ENCODE results near the gene ATP8A1. TPM values are rescaled to one million over a fixed set of nuclear protein-coding genes. Genes with fewer than 3 reads are reported as not detected.

Gene ATP8A1
- polyA plus RNA-seq, 1 donor from 2014 or later, result 45.8 TPM

GRCh38 chr4:42617030-42617429 is 39.9 kb downstream of the ATP8A1 start:
- TF ChIP-seq POLR2AphosphoS5 (IDR thresholded peaks at IDR 0.05), result no peak
- TF ChIP-seq SMC3 (conservative IDR thresholded peaks at IDR 0.05; ENCODE audit: poor library complexity), result no peak
- no peak for TF ChIP-seq CTCF (IDR thresholded peaks at IDR 0.05; ENCODE audit: poor library complexity, severe bottlenecking)
- TF ChIP-seq EP300 (conservative IDR thresholded peaks at IDR 0.05; ENCODE audit: poor library complexity, severe bottlenecking), result no peak
- TF ChIP-seq RAD21 (conservative IDR thresholded peaks at IDR 0.05), result no peak
- TF ChIP-seq EZH2 (IDR thresholded peaks at IDR 0.05; ENCODE audit: borderline replicate concordance, insufficient read depth, low read length, poor library complexity, severe bottlenecking), result no peak
- H2AFZ ChIP-seq (ENCODE audit: low read depth, low read length), result no peak overlapping the region
- no peaks in the 10 kb centered on the region for H3K9me2 ChIP-seq (ENCODE audit: insufficient read depth, low read length)
- H3K9me3 ChIP-seq (ENCODE audit: low read length), result no peaks in the 10 kb centered on the region
- H3K9ac ChIP-seq (ENCODE audit: low read length), result no peak overlapping the region
- no peaks in the 10 kb centered on the region for H3K36me3 ChIP-seq (ENCODE audit: insufficient read depth, low read length)
- no peak overlapping the region for H3K4me3 ChIP-seq (ENCODE audit: low read length)
- no peak overlapping the region for H3K27ac ChIP-seq (ENCODE audit: low read length)
- no peaks in the 10 kb centered on the region for H3K27me3 ChIP-seq (ENCODE audit: insufficient read depth, low read depth, low read length)
- no peaks in the 10 kb centered on the region for H4K20me1 ChIP-seq (ENCODE audit: insufficient read depth)
- H3K79me2 ChIP-seq (replicated peaks; ENCODE audit: insufficient read depth, low read length), result no peaks in the 10 kb centered on the region
- H3F3A ChIP-seq (ENCODE audit: insufficient read depth, low read length, poor library complexity, severe bottlenecking), result no peaks in the 10 kb centered on the region
- H3K4me2 ChIP-seq (ENCODE audit: low read length), result no peak overlapping the region

DNA sequence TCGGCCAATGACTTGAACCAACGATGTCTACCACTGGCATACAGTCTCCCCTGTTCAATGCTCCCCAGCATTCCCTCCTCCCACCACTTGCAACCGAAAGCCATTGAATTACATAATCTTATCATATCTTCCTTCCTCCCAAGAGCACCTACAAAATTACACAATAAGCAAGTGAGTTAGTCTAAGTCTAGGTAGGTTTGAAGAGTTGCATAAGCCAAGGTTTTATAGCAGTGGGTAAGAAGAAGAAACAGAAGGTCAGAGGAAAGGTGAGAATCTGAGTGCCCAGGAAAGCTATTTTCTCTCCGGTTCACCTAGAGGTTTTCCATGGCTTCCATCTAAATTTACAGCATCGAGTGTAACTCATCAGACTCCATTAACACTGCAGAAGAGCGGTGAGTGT is 40.3 kb downstream of the ATP8A1 start:
- no peak overlapping the region for H3K9ac ChIP-seq (ENCODE audit: low read length)
- no peaks in the 10 kb centered on the region for H3K79me2 ChIP-seq (replicated peaks; ENCODE audit: insufficient read depth, low read length)
- no peaks in the 10 kb centered on the region for H3F3A ChIP-seq (ENCODE audit: insufficient read depth, low read length, poor library complexity, severe bottlenecking)
- TF ChIP-seq CTCF (IDR thresholded peaks at IDR 0.05; ENCODE audit: poor library complexity, severe bottlenecking), result no peak
- TF ChIP-seq EZH2 (IDR thresholded peaks at IDR 0.05; ENCODE audit: borderline replicate concordance, insufficient read depth, low read length, poor library complexity, severe bottlenecking), result no peak
- TF ChIP-seq RAD21 (conservative IDR thresholded peaks at IDR 0.05), result no peak
- TF ChIP-seq POLR2AphosphoS5 (IDR thresholded peaks at IDR 0.05), result no peak
- no peak for TF ChIP-seq SMC3 (conservative IDR thresholded peaks at IDR 0.05; ENCODE audit: poor library complexity)
- no peak for TF ChIP-seq EP300 (conservative IDR thresholded peaks at IDR 0.05; ENCODE audit: poor library complexity, severe bottlenecking)
- TF ChIP-seq, protein P1, sequence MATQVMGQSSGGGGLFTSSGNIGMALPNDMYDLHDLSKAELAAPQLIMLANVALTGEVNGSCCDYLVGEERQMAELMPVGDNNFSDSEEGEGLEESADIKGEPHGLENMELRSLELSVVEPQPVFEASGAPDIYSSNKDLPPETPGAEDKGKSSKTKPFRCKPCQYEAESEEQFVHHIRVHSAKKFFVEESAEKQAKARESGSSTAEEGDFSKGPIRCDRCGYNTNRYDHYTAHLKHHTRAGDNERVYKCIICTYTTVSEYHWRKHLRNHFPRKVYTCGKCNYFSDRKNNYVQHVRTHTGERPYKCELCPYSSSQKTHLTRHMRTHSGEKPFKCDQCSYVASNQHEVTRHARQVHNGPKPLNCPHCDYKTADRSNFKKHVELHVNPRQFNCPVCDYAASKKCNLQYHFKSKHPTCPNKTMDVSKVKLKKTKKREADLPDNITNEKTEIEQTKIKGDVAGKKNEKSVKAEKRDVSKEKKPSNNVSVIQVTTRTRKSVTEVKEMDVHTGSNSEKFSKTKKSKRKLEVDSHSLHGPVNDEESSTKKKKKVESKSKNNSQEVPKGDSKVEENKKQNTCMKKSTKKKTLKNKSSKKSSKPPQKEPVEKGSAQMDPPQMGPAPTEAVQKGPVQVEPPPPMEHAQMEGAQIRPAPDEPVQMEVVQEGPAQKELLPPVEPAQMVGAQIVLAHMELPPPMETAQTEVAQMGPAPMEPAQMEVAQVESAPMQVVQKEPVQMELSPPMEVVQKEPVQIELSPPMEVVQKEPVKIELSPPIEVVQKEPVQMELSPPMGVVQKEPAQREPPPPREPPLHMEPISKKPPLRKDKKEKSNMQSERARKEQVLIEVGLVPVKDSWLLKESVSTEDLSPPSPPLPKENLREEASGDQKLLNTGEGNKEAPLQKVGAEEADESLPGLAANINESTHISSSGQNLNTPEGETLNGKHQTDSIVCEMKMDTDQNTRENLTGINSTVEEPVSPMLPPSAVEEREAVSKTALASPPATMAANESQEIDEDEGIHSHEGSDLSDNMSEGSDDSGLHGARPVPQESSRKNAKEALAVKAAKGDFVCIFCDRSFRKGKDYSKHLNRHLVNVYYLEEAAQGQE (IDR thresholded peaks at IDR 0.05; ENCODE audit: borderline replicate concordance), result no peak
- TF ChIP-seq TAF1 (IDR thresholded peaks at IDR 0.05; ENCODE audit: low read depth), result no peak
- TF ChIP-seq MXI1 (conservative IDR thresholded peaks at IDR 0.05; ENCODE audit: poor library complexity, severe bottlenecking), result no peak
- no peak overlapping the region for H3K4me2 ChIP-seq (ENCODE audit: low read length)
- H3K9me2 ChIP-seq (ENCODE audit: insufficient read depth, low read length), result no peaks in the 10 kb centered on the region
- no peak overlapping the region for H3K4me3 ChIP-seq (ENCODE audit: low read length)
- no peaks in the 10 kb centered on the region for H3K9me3 ChIP-seq (ENCODE audit: low read length)
- no peaks in the 10 kb centered on the region for H4K20me1 ChIP-seq (ENCODE audit: insufficient read depth)
- no peaks in the 10 kb centered on the region for H3K36me3 ChIP-seq (ENCODE audit: insufficient read depth, low read length)
- H3K27me3 ChIP-seq (ENCODE audit: insufficient read depth, low read depth, low read length), result no peaks in the 10 kb centered on the region
- H2AFZ ChIP-seq (ENCODE audit: low read depth, low read length), result no peak overlapping the region
- no peak overlapping the region for H3K27ac ChIP-seq (ENCODE audit: low read length)
